Activated T-cell treated with anti-CD3 and anti-CD28 coated beads for 4 hours (primary cell): ENCODE measurements around the gene NPIPB5.
"Not testable (repeated sequence)": the region's sequence is repeated elsewhere in the genome, so short reads cannot be mapped to it uniquely, and the experiment has no call there.

Source experiments
- DNase-seq: peaks from one replicate; pipeline ENCODE4 v3.0.0-alpha.2; 2020

Gene NPIPB5

DNA sequence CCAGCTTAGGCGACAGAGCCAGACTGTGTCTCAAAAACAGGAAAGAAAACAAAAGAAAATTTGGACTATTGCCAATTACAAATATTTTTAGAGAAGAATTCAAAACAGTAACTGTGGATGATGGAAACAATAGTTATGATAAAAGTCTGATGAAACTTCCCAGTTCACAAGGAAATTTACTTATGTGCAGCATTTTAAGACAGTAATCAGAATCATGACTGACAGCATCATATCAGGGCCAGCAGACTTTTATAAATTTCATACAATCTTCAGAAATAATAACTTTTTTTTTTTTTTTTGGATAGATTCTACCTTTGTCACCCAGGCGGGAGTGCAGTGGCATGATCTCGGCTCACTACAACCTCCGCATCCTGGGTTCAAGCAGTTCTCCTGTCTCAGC, at the start of gene NPIPB5:
TSS of gene NPIPB5 (plus strand) at position 301 of the 400 bp plus-strand sequence. CDS start 2,911 bp downstream, outside the sequence.
- not testable (repeated sequence) for DNase-seq

DNA sequence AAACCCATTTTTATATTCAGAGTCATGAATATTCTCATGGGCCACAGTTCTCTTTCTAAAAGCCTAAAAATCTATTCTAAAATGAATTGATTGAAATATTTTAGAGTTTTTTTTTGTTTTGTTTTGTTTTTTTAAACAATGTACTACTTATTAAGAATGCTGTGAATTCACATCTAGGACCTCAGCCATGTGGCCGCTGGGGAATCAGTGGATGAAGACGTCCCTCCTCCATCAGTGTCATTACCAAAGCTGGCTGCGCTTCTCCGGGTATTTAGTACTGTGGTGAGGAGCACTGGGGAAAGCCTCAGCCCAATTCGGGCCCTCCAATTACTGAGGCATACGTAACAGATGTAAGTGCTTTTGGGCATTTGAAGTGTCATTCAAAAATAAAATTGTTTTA, 41.8 kb upstream of the NPIPB5 start:
- DNase-seq = not testable (repeated sequence)

DNA sequence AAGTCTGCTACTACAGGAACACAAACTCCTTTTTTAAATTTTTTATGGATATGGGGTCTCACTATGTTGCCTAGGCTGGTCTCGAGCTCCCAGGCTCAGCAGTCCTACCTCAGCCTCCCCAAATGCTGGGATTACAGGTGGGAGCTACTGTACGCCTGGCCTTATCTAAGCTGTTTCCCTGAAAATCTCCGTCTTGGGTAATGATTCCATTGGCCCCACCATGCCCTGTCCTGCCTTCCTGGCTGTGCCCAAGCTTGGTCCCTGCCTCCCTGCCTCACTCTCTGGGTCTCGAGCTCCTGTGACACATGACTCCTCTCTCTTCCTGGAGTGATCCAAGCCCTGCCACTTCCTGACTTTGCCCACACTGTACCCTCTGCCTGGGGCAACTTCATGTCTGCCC, 27.3 kb downstream of the NPIPB5 start:
- DNase-seq = not testable (repeated sequence)

DNA sequence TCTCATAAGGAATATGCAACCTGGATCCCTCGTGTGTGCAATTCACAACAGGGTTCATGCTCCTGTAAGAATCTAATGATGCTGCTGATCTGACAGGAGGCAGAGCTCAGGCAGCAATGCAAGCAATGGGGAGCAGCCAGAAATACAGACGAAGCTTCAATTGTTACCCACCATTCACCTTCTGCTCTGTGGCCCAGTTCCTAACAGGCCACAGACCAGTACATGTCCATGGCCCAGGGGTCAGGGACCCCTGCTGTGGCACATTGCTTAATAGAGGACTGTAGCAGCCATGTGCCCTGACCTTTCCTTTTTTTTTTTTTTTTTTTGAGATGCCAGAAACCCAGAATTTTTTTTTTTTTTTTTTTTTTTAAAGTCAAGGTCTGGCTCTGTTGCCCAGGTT, 34.1 kb downstream of the NPIPB5 start:
- DNase-seq = not testable (repeated sequence)

DNA sequence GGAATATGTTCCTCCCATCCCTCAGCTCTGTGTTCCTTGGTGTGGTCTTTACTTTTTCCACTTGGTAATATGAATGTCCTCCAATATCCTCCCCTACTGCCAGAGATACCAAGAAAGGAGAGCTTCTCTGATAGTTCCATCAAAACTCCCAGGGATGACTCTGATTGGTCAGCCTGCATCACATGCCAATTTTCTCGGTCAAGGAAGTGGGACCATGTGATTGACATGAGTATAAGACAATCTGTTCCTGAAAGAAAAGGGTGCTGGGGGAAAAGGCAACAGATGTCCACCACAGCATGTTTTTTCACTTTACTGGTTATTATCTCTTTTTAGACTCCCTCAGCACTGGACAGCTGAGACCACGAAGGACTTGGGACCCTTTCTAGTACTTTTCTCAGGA, 35.9 kb downstream of the NPIPB5 start:
- not testable (repeated sequence) for DNase-seq

DNA sequence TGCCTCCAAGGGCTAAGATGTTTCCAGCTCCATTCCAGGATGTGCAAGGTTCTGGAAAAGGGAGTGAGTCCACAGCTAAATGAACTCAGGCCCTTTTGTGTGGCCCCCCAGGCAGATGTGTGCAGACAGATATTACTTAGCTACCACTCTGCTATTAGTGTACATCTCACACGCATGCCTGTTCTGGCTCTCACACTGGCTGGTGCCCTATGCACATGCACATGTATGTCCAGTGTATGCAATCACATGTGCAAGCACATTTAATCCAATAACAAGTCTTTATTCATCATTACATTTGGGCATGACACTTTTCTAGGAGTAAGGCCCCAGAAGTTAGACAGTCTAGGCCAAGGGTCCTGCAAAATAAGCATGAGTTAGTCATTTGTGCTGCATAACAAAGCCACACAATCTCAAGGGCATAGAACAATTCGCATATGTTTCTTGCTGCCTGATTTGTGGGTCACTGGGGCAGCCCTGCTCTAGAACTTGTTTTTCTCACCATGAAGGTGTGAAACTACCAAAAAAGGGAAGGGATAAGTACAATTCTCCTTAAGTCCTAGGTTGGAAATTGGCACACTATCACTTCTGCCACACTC, 36.6 kb downstream of the NPIPB5 start:
- not testable (repeated sequence) for DNase-seq

DNA sequence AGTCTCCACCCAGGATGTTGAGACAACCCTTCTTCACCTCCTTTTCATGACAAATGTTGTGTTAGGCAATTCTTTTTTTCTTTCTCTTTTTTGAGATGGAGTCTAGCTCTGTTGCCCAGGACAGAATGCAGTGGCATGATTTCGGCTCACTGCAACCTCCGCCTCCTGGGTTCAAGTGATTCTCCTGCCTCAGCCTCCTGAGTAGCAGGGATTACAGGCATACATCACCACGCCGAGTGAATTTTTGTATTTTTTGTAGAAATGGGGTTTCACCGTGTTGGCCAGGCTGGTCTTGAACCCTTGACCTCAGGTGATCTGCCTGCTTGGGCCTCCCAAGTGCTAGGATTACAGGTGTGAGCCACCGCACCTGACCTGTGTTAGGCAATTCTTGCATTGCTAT, 39.2 kb downstream of the NPIPB5 start:
- DNase-seq = not testable (repeated sequence)

DNA sequence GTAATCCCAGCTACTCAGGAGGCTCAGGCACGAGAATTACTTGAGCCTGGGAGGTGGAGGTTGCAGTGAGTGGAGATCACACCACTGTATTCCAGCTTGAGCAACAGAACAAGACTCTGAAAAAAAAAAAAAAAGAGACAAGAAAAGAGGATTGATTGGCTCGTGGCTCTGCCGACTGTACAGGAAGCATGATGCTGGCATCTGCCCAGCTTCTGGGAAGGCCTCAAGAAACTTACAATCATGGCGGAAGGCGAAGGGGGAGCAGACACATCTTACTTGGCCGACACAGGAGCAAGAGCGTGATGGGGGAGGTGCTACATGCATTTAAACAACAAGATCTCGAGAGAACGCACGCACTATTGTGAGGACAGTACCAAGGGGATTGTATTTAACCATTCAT, 40.5 kb downstream of the NPIPB5 start:
- not testable (repeated sequence) for DNase-seq

DNA sequence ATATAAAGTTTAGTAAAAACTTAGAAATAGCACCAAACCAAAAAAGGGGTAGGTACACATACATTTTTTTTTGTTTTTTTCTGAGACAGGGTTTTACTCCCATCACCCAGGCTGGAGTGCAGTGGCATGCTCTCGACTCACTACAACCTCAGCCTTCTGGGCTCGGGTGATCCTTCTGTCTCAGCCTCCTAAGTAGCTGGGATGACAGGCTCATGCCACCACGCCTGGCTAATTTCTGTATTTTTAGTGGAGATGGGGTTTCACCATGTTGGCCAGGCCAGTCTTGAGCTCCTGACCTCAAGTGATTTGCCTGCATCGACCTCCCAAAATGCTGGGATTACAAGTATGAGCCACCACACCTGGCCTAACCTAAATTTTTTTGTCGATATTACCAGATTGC, 41.0 kb downstream of the NPIPB5 start:
- DNase-seq = not testable (repeated sequence)

DNA sequence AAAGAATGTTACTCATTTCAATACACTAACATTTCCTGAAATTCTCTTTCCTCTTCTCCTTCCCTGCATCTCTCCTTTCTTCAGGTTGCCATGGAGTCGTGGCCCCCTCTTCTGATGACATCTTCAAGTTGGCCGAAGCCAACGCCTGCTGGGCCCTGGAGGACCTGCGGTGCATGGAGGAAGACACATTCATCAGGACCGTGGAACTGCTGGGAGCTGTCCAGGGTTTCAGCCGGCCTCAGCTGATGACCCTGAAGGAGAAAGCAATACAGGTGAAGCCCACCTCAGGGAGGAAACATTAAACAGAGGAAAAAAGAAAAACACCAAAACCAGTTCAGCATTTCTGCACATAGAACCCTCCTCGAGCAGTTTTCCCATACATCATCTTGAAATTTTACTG, 46.1 kb downstream of the NPIPB5 start:
- not testable (repeated sequence) for DNase-seq
